ENCODE data around the gene CLDN6.
A peak's percentile ranks its signal among the peaks of the same experiment; 100 is the strongest.

Gene CLDN6

GRCh38 chr16:3050487-3050886 is 32.5 kb upstream of the CLDN6 start:
- Histone ChIP-seq H3K9me3 (ENCODE audit: control insufficient read depth, insufficient read depth, low read length) (no peaks in the 10 kb centered on the region), H3K4me3 (ENCODE audit: low read depth, low read length) (no peak overlapping the region), H3K36me3 (ENCODE audit: control insufficient read depth, insufficient read depth, low read length) (peaks cover 3% of the 10 kb centered on the region; the same call in 1 of the 2 replicates), H3K27me3 (ENCODE audit: control insufficient read depth, insufficient read depth, low read length) (peaks cover 24% of the 10 kb centered on the region), H3K9ac (ENCODE audit: low read depth, low read length) (no peak overlapping the region), H3K27ac (ENCODE audit: low read depth, low read length) (no peak overlapping the region), H3K4me1 (ENCODE audit: control insufficient read depth, insufficient read depth, low read length) (no peaks in the 10 kb centered on the region)

- Histone ChIP-seq H3K9me3 (ENCODE audit: control insufficient read depth, insufficient read depth, low read length) (no peaks in the 10 kb centered on the region), H3K9ac (ENCODE audit: low read depth, low read length) (no peak overlapping the region), H3K27ac (ENCODE audit: low read depth, low read length) (no peak overlapping the region), H3K27me3 (ENCODE audit: control insufficient read depth, insufficient read depth, low read length) (peaks cover 24% of the 10 kb centered on the region), H3K36me3 (ENCODE audit: control insufficient read depth, insufficient read depth, low read length) (peaks cover 3% of the 10 kb centered on the region; the same call in 1 of the 2 replicates), H3K4me1 (ENCODE audit: control insufficient read depth, insufficient read depth, low read length) (no peaks in the 10 kb centered on the region), H3K4me3 (ENCODE audit: low read depth, low read length) (no peak overlapping the region)
These were observed 32.0 kb upstream of the CLDN6 start for GRCh38 chr16:3049921-3050481.

- no peaks in the 10 kb centered on the region for H3K4me1 ChIP-seq (ENCODE audit: control insufficient read depth, insufficient read depth, low read length)
- no peak overlapping the region for H3K9ac ChIP-seq (ENCODE audit: low read depth, low read length)
- H3K4me3 ChIP-seq (ENCODE audit: low read depth, low read length) = peak overlapping the region; percentile 75
- H3K27me3 ChIP-seq (ENCODE audit: control insufficient read depth, insufficient read depth, low read length) = peaks cover 33% of the 10 kb centered on the region
- no peak overlapping the region for H3K27ac ChIP-seq (ENCODE audit: low read depth, low read length)
- no peaks in the 10 kb centered on the region for H3K9me3 ChIP-seq (ENCODE audit: control insufficient read depth, insufficient read depth, low read length)
- H3K36me3 ChIP-seq (ENCODE audit: control insufficient read depth, insufficient read depth, low read length) = no peaks in the 10 kb centered on the region
These were observed 29.4 kb upstream of the CLDN6 start for GRCh38 chr16:3047387-3047720.

GRCh38 chr16:3046641-3047386 is 28.8 kb upstream of the CLDN6 start:
- Histone ChIP-seq H3K4me1 (ENCODE audit: control insufficient read depth, insufficient read depth, low read length) (no peaks in the 10 kb centered on the region), H3K27me3 (ENCODE audit: control insufficient read depth, insufficient read depth, low read length) (peaks cover 33% of the 10 kb centered on the region), H3K4me3 (ENCODE audit: low read depth, low read length) (peak overlapping the region; percentile 75)

GRCh38 chr16:3045758-3046640 is 28.0 kb upstream of the CLDN6 start, which contains the start of gene MMP25:
TSS of gene MMP25 (plus strand) at chr16:3046561. CDS start at chr16:3046918, 357 bp downstream.
- peak within 1 kb of the TSS; percentile 26; the same call in 1 of the 2 replicates for H3K9ac ChIP-seq (ENCODE audit: low read depth, low read length)

More at GRCh38 chr16:3046641-3047386, 28.8 kb upstream of the CLDN6 start:
- no peaks in the 10 kb centered on the region for H3K36me3 ChIP-seq (ENCODE audit: control insufficient read depth, insufficient read depth, low read length)
- no peak overlapping the region for H3K9ac ChIP-seq (ENCODE audit: low read depth, low read length)
- no peak overlapping the region for H3K27ac ChIP-seq (ENCODE audit: low read depth, low read length)
- H3K9me3 ChIP-seq (ENCODE audit: control insufficient read depth, insufficient read depth, low read length) = no peaks in the 10 kb centered on the region

GRCh38 chr16:3044708-3045107 is 26.7 kb upstream of the CLDN6 start:
- peaks cover 33% of the 10 kb centered on the region for H3K27me3 ChIP-seq (ENCODE audit: control insufficient read depth, insufficient read depth, low read length)
- H3K36me3 ChIP-seq (ENCODE audit: control insufficient read depth, insufficient read depth, low read length) = no peaks in the 10 kb centered on the region

More at GRCh38 chr16:3045758-3046640, 28.0 kb upstream of the CLDN6 start, which contains the start of gene MMP25:
- peak within 1 kb of the TSS; percentile 78 for H3K27ac ChIP-seq (ENCODE audit: low read depth, low read length)
- no peaks in the 10 kb centered on the region for H3K4me1 ChIP-seq (ENCODE audit: control insufficient read depth, insufficient read depth, low read length)
- no peaks in the 10 kb centered on the region for H3K9me3 ChIP-seq (ENCODE audit: control insufficient read depth, insufficient read depth, low read length)
- no peaks in the 10 kb centered on the region for H3K36me3 ChIP-seq (ENCODE audit: control insufficient read depth, insufficient read depth, low read length)
- H3K27me3 ChIP-seq (ENCODE audit: control insufficient read depth, insufficient read depth, low read length) = peaks cover 33% of the 10 kb centered on the region
- peak within 1 kb of the TSS; percentile 75 for H3K4me3 ChIP-seq (ENCODE audit: low read depth, low read length)

GRCh38 chr16:3042376-3042775 is 24.4 kb upstream of the CLDN6 start:
- Histone ChIP-seq H3K4me1 (ENCODE audit: control insufficient read depth, insufficient read depth, low read length) (peaks cover 11% of the 10 kb centered on the region; the same call in 1 of the 2 replicates), H3K4me3 (ENCODE audit: low read depth, low read length) (no peak overlapping the region), H3K36me3 (ENCODE audit: control insufficient read depth, insufficient read depth, low read length) (no peaks in the 10 kb centered on the region), H3K27ac (ENCODE audit: low read depth, low read length) (no peak overlapping the region), H3K27me3 (ENCODE audit: control insufficient read depth, insufficient read depth, low read length) (peaks cover 15% of the 10 kb centered on the region), H3K9ac (ENCODE audit: low read depth, low read length) (no peak overlapping the region), H3K9me3 (ENCODE audit: control insufficient read depth, insufficient read depth, low read length) (no peaks in the 10 kb centered on the region)

More at GRCh38 chr16:3044708-3045107, 26.7 kb upstream of the CLDN6 start:
- no peak overlapping the region for H3K27ac ChIP-seq (ENCODE audit: low read depth, low read length)
- no peaks in the 10 kb centered on the region for H3K9me3 ChIP-seq (ENCODE audit: control insufficient read depth, insufficient read depth, low read length)
- H3K4me3 ChIP-seq (ENCODE audit: low read depth, low read length) = peak overlapping the region; percentile 75; the same call in 1 of the 2 replicates
- no peaks in the 10 kb centered on the region for H3K4me1 ChIP-seq (ENCODE audit: control insufficient read depth, insufficient read depth, low read length)
- no peak overlapping the region for H3K9ac ChIP-seq (ENCODE audit: low read depth, low read length)

- Histone ChIP-seq H3K27me3 (ENCODE audit: control insufficient read depth, insufficient read depth, low read length) (peaks cover 6% of the 10 kb centered on the region), H3K9ac (ENCODE audit: low read depth, low read length) (no peak overlapping the region), H3K4me3 (ENCODE audit: low read depth, low read length) (no peak overlapping the region), H3K4me1 (ENCODE audit: control insufficient read depth, insufficient read depth, low read length) (peaks cover 15% of the 10 kb centered on the region; the same call in 1 of the 2 replicates), H3K36me3 (ENCODE audit: control insufficient read depth, insufficient read depth, low read length) (no peaks in the 10 kb centered on the region), H3K27ac (ENCODE audit: low read depth, low read length) (no peak overlapping the region), H3K9me3 (ENCODE audit: control insufficient read depth, insufficient read depth, low read length) (no peaks in the 10 kb centered on the region)
These were observed 20.9 kb upstream of the CLDN6 start for GRCh38 chr16:3038896-3039295.

- H3K27ac ChIP-seq (ENCODE audit: low read depth, low read length) = no peak overlapping the region
- no peaks in the 10 kb centered on the region for H3K36me3 ChIP-seq (ENCODE audit: control insufficient read depth, insufficient read depth, low read length)
- H3K27me3 ChIP-seq (ENCODE audit: control insufficient read depth, insufficient read depth, low read length) = peaks cover 5% of the 10 kb centered on the region
- H3K9me3 ChIP-seq (ENCODE audit: control insufficient read depth, insufficient read depth, low read length) = no peaks in the 10 kb centered on the region
- peaks cover 15% of the 10 kb centered on the region; the same call in 1 of the 2 replicates for H3K4me1 ChIP-seq (ENCODE audit: control insufficient read depth, insufficient read depth, low read length)
- H3K4me3 ChIP-seq (ENCODE audit: low read depth, low read length) = no peak overlapping the region
- no peak overlapping the region for H3K9ac ChIP-seq (ENCODE audit: low read depth, low read length)
These were observed 20.3 kb upstream of the CLDN6 start for GRCh38 chr16:3038256-3038655.

GRCh38 chr16:3036726-3037315 is 18.8 kb upstream of the CLDN6 start, which contains the start of gene BICDL2:
TSS of gene BICDL2 (minus strand) at chr16:3036944. CDS start at chr16:3035496, 1,448 bp downstream.
- Histone ChIP-seq H3K27ac (ENCODE audit: low read depth, low read length) (no peak within 1 kb of the TSS), H3K4me3 (ENCODE audit: low read depth, low read length) (peak within 1 kb of the TSS; percentile 72), H3K9me3 (ENCODE audit: control insufficient read depth, insufficient read depth, low read length) (no peaks in the 10 kb centered on the region), H3K9ac (ENCODE audit: low read depth, low read length) (no peak within 1 kb of the TSS), H3K36me3 (ENCODE audit: control insufficient read depth, insufficient read depth, low read length) (no peaks in the 10 kb centered on the region), H3K27me3 (ENCODE audit: control insufficient read depth, insufficient read depth, low read length) (peaks cover 5% of the 10 kb centered on the region), H3K4me1 (ENCODE audit: control insufficient read depth, insufficient read depth, low read length) (peaks cover 15% of the 10 kb centered on the region; the same call in 1 of the 2 replicates)
